GM21367 (cell line): Measurements from ENCODE around the gene RBMY1A1.
"Not testable (repeated sequence)": the region's sequence is repeated elsewhere in the genome, so short reads cannot be mapped to it uniquely, and the experiment has no call there.

ENCODE experiments used
- ATAC-seq: cut with Tn5 transposase; IDR thresholded peaks from one replicate; pipeline ENCODE4 v1.9.1; 2021; ENCODE audit not compliant: unreplicated experiment

RBMY1A1 gene

GRCh38 chrY:21534579-21534978 is at the start of gene RBMY1A1:
RBMY1A1 (plus strand) TSS chrY:21534879; CDS start chrY:21536892, 2,013 bp downstream.
- not testable (repeated sequence) for ATAC-seq

GRCh38 chrY:21511038-21511437 is 23.6 kb upstream of the RBMY1A1 start, which contains the start of gene RBMY1B:
RBMY1B (plus strand) TSS chrY:21511338; CDS start chrY:21513351, 2,013 bp downstream.
- ATAC-seq = not testable (repeated sequence)

- ATAC-seq = peak; percentile 88
Observed at GRCh38 chrY:21559316-21559984, 24.8 kb downstream of the RBMY1A1 start.

- ATAC-seq = no peak
Observed at GRCh38 chrY:21585449-21585848, 50.8 kb downstream of the RBMY1A1 start.

- not testable (repeated sequence) for ATAC-seq
Observed at GRCh38 chrY:21586454-21586853, 51.8 kb downstream of the RBMY1A1 start.

- no peak for ATAC-seq
Observed at GRCh38 chrY:21592059-21592458, 57.4 kb downstream of the RBMY1A1 start.

GRCh38 chrY:21596287-21596686 is 61.6 kb downstream of the RBMY1A1 start:
- ATAC-seq = not testable (repeated sequence)
